NCI-H226 (cell line): ENCODE data around the gene RBMS3.
"Not testable (repeated sequence)": the region's sequence is repeated elsewhere in the genome, so short reads cannot be mapped to it uniquely, and the experiment has no call there.

Experiments
- DNase-seq: peaks from one replicate; pipeline ENCODE4 v3.0.0-alpha.2; 2015

Gene RBMS3

GRCh38 chr3:29493109-29493508 lies 212.2 kb downstream of the RBMS3 start:
- DNase-seq = no peak

- DNase-seq = no peak
Observed at GRCh38 chr3:29494305-29495036, 213.6 kb downstream of the RBMS3 start.

GRCh38 chr3:29497282-29497681 lies 216.4 kb downstream of the RBMS3 start:
- DNase-seq = no peak

- DNase-seq = no peak
Observed at GRCh38 chr3:29502771-29503170, 221.9 kb downstream of the RBMS3 start.

GRCh38 chr3:29503314-29503713 lies 222.4 kb downstream of the RBMS3 start:
- no peak for DNase-seq

- no peak for DNase-seq
Observed at GRCh38 chr3:29503958-29504357, 223.1 kb downstream of the RBMS3 start.

- no peak for DNase-seq
Observed at GRCh38 chr3:29506502-29506901, 225.6 kb downstream of the RBMS3 start.

GRCh38 chr3:29511701-29512100 lies 230.8 kb downstream of the RBMS3 start:
- no peak for DNase-seq

GRCh38 chr3:29512641-29513040 lies 231.8 kb downstream of the RBMS3 start:
- DNase-seq = no peak

- peak; percentile 53 for DNase-seq
Observed at GRCh38 chr3:29513236-29513635, 232.4 kb downstream of the RBMS3 start.

GRCh38 chr3:29514170-29514569 lies 233.3 kb downstream of the RBMS3 start:
- no peak for DNase-seq

GRCh38 chr3:29514912-29515311 lies 234.0 kb downstream of the RBMS3 start:
- no peak for DNase-seq

- peak; percentile 64 for DNase-seq
Observed at GRCh38 chr3:29515451-29515850, 234.6 kb downstream of the RBMS3 start.

- DNase-seq = no peak
Observed at GRCh38 chr3:29516164-29516563, 235.3 kb downstream of the RBMS3 start.

- no peak for DNase-seq
Observed at GRCh38 chr3:29520764-29521163, 239.9 kb downstream of the RBMS3 start.

GRCh38 chr3:29521293-29521692 lies 240.4 kb downstream of the RBMS3 start:
- no peak for DNase-seq

- no peak for DNase-seq
Observed at GRCh38 chr3:29521751-29522150, 240.9 kb downstream of the RBMS3 start.

GRCh38 chr3:29524433-29524832 lies 243.6 kb downstream of the RBMS3 start:
- DNase-seq = not testable (repeated sequence)

- DNase-seq = no peak
Observed at GRCh38 chr3:29525254-29525881, 244.5 kb downstream of the RBMS3 start.

GRCh38 chr3:29527246-29527645 lies 246.4 kb downstream of the RBMS3 start:
- DNase-seq = no peak

- no peak for DNase-seq
Observed at GRCh38 chr3:29531644-29532043, 250.8 kb downstream of the RBMS3 start.

GRCh38 chr3:29532473-29532872 lies 251.6 kb downstream of the RBMS3 start:
- DNase-seq = no peak

- DNase-seq = no peak
Observed at GRCh38 chr3:29534006-29534405, 253.1 kb downstream of the RBMS3 start.

GRCh38 chr3:29536016-29536758 lies 255.3 kb downstream of the RBMS3 start:
- DNase-seq = no peak
